Measurements from ENCODE around the gene MAP2K5. TPM values are rescaled to one million over a fixed set of nuclear protein-coding genes. Genes with fewer than 3 reads are reported as not detected.

The MAP2K5 gene
- total RNA-seq, 2 donors from 2014 or later = 13.9 to 15.4 TPM

GRCh38 chr15:67855842-67856241 lies 313.3 kb downstream of the MAP2K5 start:
- DNase-seq (no peak), ATAC-seq (no peak)
- intact Hi-C loops (cut with DNase I) = no loop called here

Other genes starting within 250 kb of the MAP2K5 start
- 10 to 100 TPM in 1 of 2 donors, 1 to 10 TPM in 1; 9.8 to 10.1 TPM for gene C15orf61, start 21.6 kb upstream of the MAP2K5 start, total RNA-seq

Data from left cardiac atrium (tissue), 4 donors.